ENCODE results near the gene IDH3B. TPM values are rescaled to one million over a fixed set of nuclear protein-coding genes. Genes with fewer than 3 reads are reported as not detected.

The IDH3B gene
- total and polyA plus RNA-seq, 2 of the 13 experiments (the other 11 are each of a cell fraction or from before 2014, with no cell fraction given) = 215 to 254 TPM

DNA sequence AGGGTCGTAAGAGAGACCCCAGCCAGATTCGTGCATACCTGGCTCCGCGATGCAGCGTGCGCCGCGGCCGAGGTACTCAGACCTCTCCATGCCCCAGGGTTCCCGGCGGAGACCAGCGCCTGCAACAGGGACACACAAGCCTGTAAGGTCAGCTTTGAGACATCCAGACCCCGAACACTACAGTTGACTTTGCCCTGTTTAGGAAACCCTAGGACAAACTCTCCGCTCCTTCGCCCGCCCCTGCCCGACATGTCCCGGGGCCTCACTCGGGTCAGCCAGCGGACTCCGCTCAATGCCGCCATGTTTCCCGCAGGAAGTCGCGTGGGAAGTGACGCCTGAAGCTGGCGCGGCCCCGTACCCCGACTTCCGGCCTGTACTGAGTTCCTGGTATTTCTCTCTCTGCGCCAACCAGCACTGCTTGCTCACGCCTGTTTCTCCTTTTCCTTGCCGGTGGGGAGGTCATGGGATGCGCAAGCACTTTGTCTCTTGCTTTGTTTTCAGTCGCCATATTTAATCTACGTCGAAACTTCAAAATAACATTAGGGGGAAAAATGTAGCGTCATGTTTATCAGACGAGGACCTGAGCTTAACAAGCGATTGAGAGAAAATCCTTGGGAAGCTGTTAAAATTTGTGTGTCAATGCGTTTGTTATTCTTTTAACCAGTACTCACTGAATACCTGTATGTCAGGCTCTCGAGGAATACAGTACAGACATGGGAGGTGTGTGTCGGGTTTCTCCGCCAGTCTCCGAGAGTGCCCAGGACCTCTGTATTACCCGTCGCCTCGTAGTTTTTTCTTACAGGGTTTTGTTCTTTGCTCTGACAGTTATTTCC, at the start of gene IDH3B (continued):
- 0 out of 2 replicates have a peak, but pooled peaks have one; percentile 6 for TF ChIP-seq MAFF (IDR thresholded peaks at IDR 0.05; ENCODE audit: low read depth, low read length)
- 0 out of 2 replicates have a peak, but pooled peaks have one; percentile 47 for TF ChIP-seq ZNF790 (CRISPR knock-in tag; IDR thresholded peaks at IDR 0.05; ENCODE audit: borderline replicate concordance)
- TF ChIP-seq GATAD1 (CRISPR knock-in tag; IDR thresholded peaks at IDR 0.05) = peak; percentile 100
- TF ChIP-seq RELA (CRISPR knock-in tag; IDR thresholded peaks at IDR 0.05) = peak; percentile 93
- TF ChIP-seq, protein P1, sequence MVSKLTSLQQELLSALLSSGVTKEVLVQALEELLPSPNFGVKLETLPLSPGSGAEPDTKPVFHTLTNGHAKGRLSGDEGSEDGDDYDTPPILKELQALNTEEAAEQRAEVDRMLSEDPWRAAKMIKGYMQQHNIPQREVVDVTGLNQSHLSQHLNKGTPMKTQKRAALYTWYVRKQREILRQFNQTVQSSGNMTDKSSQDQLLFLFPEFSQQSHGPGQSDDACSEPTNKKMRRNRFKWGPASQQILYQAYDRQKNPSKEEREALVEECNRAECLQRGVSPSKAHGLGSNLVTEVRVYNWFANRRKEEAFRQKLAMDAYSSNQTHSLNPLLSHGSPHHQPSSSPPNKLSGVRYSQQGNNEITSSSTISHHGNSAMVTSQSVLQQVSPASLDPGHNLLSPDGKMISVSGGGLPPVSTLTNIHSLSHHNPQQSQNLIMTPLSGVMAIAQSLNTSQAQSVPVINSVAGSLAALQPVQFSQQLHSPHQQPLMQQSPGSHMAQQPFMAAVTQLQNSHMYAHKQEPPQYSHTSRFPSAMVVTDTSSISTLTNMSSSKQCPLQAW (CRISPR knock-in tag; IDR thresholded peaks at IDR 0.05) = peak; percentile 91
- peak; percentile 15; the same call in 1 of the 2 replicates for TF ChIP-seq SOX13 (IDR thresholded peaks at IDR 0.05)
- TF ChIP-seq SOX13 (CRISPR knock-in tag; conservative IDR thresholded peaks at IDR 0.05 in 1 of 2, IDR thresholded peaks at IDR 0.05 in 1 of 2) = peak in 1 of 2 experiments; percentile 67; a peak in 2 of 4 replicates
- no peak; the same call in 1 of the 2 replicates for TF ChIP-seq HMG20B (CRISPR knock-in tag; conservative IDR thresholded peaks at IDR 0.05)
- TF ChIP-seq CHD2 (IDR thresholded peaks at IDR 0.05; ENCODE audit: low read depth, low read length) = peak; percentile 66; the same call in 1 of the 2 replicates
- no peak; the same call in 1 of the 2 replicates for TF ChIP-seq HES4 (CRISPR knock-in tag; IDR thresholded peaks at IDR 0.05; ENCODE audit: borderline replicate concordance)
- peak; percentile 100 for TF ChIP-seq SPEN (CRISPR knock-in tag; IDR thresholded peaks at IDR 0.05; ENCODE audit: low read depth)
- TF ChIP-seq NFYB (CRISPR knock-in tag; IDR thresholded peaks at IDR 0.05) = peak; percentile 60; the same call in 1 of the 2 replicates
- 0 out of 2 replicates have a peak, but pooled peaks have one; percentile 72 for TF ChIP-seq PAWR (CRISPR knock-in tag; IDR thresholded peaks at IDR 0.05; ENCODE audit: borderline replicate concordance)
- no peak for TF ChIP-seq GPN1 (CRISPR knock-in tag; IDR thresholded peaks at IDR 0.05; ENCODE audit: borderline replicate concordance)
- peak; percentile 85; the same call in 1 of the 2 replicates for TF ChIP-seq ZNF749 (CRISPR knock-in tag; IDR thresholded peaks at IDR 0.05; ENCODE audit: borderline replicate concordance)
- peak; percentile 99 for TF ChIP-seq TARDBP (CRISPR knock-in tag; IDR thresholded peaks at IDR 0.05)
- TF ChIP-seq, protein P2, sequence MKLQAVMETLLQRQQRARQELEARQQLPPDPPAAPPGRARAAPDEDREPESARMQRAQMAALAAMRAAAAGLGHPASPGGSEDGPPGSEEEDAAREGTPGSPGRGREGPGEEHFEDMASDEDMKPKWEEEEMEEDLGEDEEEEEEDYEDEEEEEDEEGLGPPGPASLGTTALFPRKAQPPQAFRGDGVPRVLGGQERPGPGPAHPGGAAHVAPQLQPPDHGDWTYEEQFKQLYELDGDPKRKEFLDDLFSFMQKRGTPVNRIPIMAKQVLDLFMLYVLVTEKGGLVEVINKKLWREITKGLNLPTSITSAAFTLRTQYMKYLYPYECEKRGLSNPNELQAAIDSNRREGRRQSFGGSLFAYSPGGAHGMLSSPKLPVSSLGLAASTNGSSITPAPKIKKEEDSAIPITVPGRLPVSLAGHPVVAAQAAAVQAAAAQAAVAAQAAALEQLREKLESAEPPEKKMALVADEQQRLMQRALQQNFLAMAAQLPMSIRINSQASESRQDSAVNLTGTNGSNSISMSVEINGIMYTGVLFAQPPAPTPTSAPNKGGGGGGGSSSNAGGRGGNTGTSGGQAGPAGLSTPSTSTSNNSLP (IDR thresholded peaks at IDR 0.05; ENCODE audit: low read depth, low read length) = peak; percentile 18; the same call in 1 of the 2 replicates
- peak; percentile 83; the same call in 1 of the 2 replicates for TF ChIP-seq SP4 (CRISPR knock-in tag; IDR thresholded peaks at IDR 0.05)
- TF ChIP-seq, protein P3, sequence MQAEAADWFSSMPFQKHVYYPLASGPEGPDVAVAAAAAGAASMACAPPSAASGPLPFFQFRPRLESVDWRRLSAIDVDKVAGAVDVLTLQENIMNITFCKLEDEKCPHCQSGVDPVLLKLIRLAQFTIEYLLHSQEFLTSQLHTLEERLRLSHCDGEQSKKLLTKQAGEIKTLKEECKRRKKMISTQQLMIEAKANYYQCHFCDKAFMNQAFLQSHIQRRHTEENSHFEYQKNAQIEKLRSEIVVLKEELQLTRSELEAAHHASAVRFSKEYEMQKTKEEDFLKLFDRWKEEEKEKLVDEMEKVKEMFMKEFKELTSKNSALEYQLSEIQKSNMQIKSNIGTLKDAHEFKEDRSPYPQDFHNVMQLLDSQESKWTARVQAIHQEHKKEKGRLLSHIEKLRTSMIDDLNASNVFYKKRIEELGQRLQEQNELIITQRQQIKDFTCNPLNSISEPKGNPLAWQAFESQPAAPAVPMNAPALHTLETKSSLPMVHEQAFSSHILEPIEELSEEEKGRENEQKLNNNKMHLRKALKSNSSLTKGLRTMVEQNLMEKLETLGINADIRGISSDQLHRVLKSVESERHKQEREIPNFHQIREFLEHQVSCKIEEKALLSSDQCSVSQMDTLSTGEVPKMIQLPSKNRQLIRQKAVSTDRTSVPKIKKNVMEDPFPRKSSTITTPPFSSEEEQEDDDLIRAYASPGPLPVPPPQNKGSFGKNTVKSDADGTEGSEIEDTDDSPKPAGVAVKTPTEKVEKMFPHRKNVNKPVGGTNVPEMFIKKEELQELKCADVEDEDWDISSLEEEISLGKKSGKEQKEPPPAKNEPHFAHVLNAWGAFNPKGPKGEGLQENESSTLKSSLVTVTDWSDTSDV (CRISPR knock-in tag; IDR thresholded peaks at IDR 0.05) = peak; percentile 85; the same call in 1 of the 2 replicates
- TF ChIP-seq, protein P4, sequence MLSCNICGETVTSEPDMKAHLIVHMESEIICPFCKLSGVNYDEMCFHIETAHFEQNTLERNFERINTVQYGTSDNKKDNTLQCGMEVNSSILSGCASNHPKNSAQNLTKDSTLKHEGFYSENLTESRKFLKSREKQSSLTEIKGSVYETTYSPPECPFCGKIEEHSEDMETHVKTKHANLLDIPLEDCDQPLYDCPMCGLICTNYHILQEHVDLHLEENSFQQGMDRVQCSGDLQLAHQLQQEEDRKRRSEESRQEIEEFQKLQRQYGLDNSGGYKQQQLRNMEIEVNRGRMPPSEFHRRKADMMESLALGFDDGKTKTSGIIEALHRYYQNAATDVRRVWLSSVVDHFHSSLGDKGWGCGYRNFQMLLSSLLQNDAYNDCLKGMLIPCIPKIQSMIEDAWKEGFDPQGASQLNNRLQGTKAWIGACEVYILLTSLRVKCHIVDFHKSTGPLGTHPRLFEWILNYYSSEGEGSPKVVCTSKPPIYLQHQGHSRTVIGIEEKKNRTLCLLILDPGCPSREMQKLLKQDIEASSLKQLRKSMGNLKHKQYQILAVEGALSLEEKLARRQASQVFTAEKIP (CRISPR knock-in tag; IDR thresholded peaks at IDR 0.05; ENCODE audit: borderline replicate concordance) = no peak
- peak; percentile 78 for TF ChIP-seq SP2 (CRISPR knock-in tag; IDR thresholded peaks at IDR 0.05)

All from HepG2 (cell line).